GM23338 (cell line): ENCODE results near the gene ADGRF1.

ENCODE experiments used
- CTCF ChIP-seq, 2 experiments: fragments of 200-600 bp in 1 of 2; sonication (generic) in 1 of 2; conservative IDR thresholded peaks; 2 replicates each; pipeline versions ENCODE4 v1.5.1 to v1.6.1; 2016 to 2017; ENCODE audit warnings: antibody characterized with exemption in 2 of 2, low read depth in 2 of 2, mild to moderate bottlenecking in 2 of 2, moderate library complexity in 1 of 2
- EZH2 ChIP-seq: fragments of 200-600 bp; sonication (generic); IDR thresholded peaks from one replicate; pipeline ENCODE4 v1.8.0; 2017; ENCODE audit warnings: antibody characterized with exemption, mild to moderate bottlenecking, low read depth; ENCODE audit not compliant: unreplicated experiment
- EZH2phosphoT487 ChIP-seq: fragments of 200-600 bp; sonication (generic); IDR thresholded peaks from one replicate; pipeline ENCODE4 v1.8.1; 2018; ENCODE audit warnings: antibody characterized with exemption; ENCODE audit not compliant: unreplicated experiment
- POLR2AphosphoS5 ChIP-seq: IDR thresholded peaks from 2 replicates; pipeline ENCODE4 v1.6.1; 2016; ENCODE audit warnings: antibody characterized with exemption, low read depth
- STAT1 ChIP-seq: IDR thresholded peaks from one replicate; pipeline ENCODE4 v1.6.1; 2016; ENCODE audit warnings: antibody characterized with exemption; ENCODE audit not compliant: unreplicated experiment

GRCh38 chr6:47064274-47064673 is 22.1 kb upstream of the ADGRF1 start:
- TF ChIP-seq CTCF (conservative IDR thresholded peaks at IDR 0.05; ENCODE audit: low read depth in 2 of 2) (no peak), POLR2AphosphoS5 (no peak), EZH2phosphoT487 (no peak), EZH2 (no peak), STAT1 (no peak)
